ENCODE data around the gene COPRS. TPM values are rescaled to one million over a fixed set of nuclear protein-coding genes. Genes with fewer than 3 reads are reported as not detected.

The COPRS gene
- total and polyA plus RNA-seq, 2 of the 8 experiments (the other 6 are each of a cell fraction or from before 2014, with no cell fraction given), result 40.9 to 49.3 TPM

- POLR2A ChIA-PET (ENCODE audit: partially characterized antibody), result interaction anchor here (1.2 kb wide), 1 partner anchor 47 kb away, joined by 4 read pairs; no protein-coding TSS in a partner anchor
- no peaks in the 10 kb centered on the region for H3K23me2 ChIP-seq (ENCODE audit: low read depth, low read length)
- CTCF ChIA-PET (ENCODE audit: partially characterized antibody), result interaction anchor here (1.1 to 2.2 kb wide), 4 partner anchors 9 to 302 kb away, joined by 3 to 7 read pairs (median 5); no protein-coding TSS in a partner anchor
- no peak overlapping the region for H2BK12ac ChIP-seq (ENCODE audit: low read depth, low read length)
- no peak overlapping the region for H2BK5ac ChIP-seq (ENCODE audit: low read depth, low read length)
- no peak overlapping the region for H2AK5ac ChIP-seq (ENCODE audit: low read depth, low read length)
- H4K8ac ChIP-seq (ENCODE audit: extremely low read depth, insufficient read depth, low read length), result no peak overlapping the region
- H2BK20ac ChIP-seq (ENCODE audit: low read length), result no peak overlapping the region
- no peak overlapping the region for H3K27ac ChIP-seq (ENCODE audit: low read depth, low read length)
- no peaks in the 10 kb centered on the region for H4K20me1 ChIP-seq (replicated peaks in 1 of 2; ENCODE audit: control insufficient read depth in 1 of 2, insufficient read depth in 2 of 2, low read length in 2 of 2)
- no peak overlapping the region for H3K4me3 ChIP-seq (ENCODE audit: extremely low read depth in 1 of 4, insufficient read depth in 2 of 4, low read depth in 3 of 4, low read length in 4 of 4)
- H2BK15ac ChIP-seq (ENCODE audit: low read length), result no peak overlapping the region
- H3K4ac ChIP-seq (replicated peaks; ENCODE audit: insufficient read length, low read depth, low read length), result no peak overlapping the region
- H3K27me3 ChIP-seq (replicated peaks in 1 of 4; ENCODE audit: control insufficient read depth in 3 of 4, extremely low read depth in 1 of 4, insufficient read depth in 3 of 4, low read length in 3 of 4), result no peaks in the 10 kb centered on the region
- H3K4me2 ChIP-seq (ENCODE audit: insufficient read depth in 1 of 2, low read depth in 2 of 2, low read length in 2 of 2), result no peak overlapping the region
- H3K4me1 ChIP-seq (replicated peaks in 1 of 4; ENCODE audit: control insufficient read depth in 3 of 4, insufficient read depth in 4 of 4, low read length in 3 of 4), result no peaks in the 10 kb centered on the region
- no peak overlapping the region for H3K18ac ChIP-seq (ENCODE audit: extremely low read depth, low read length)
- DNase-seq (ENCODE audit: low read depth in 1 of 2, low spot score in 2 of 2) (no peak), FAIRE-seq (no peak)
- H3K36me3 ChIP-seq (ENCODE audit: control insufficient read depth in 2 of 4, insufficient read depth in 4 of 4, low read length in 3 of 4), result no peaks in the 10 kb centered on the region
- 84% methylated on average over 9 of the region's 9 CpGs; no CpG with 5 or more reads in 1 of the 2 experiments for WGBS, 2 experiments (ENCODE audit: extremely low coverage in 1 of 2, insufficient coverage in 1 of 2, insufficient read length in 1 of 2, insufficient replicate concordance in 2 of 2, low coverage in 1 of 2, low lambda C conversion rate in 2 of 2, missing lambda C conversion rate in 1 of 2)
- H3K23ac ChIP-seq (ENCODE audit: insufficient read length), result no peak overlapping the region
- H3K9me3 ChIP-seq (ENCODE audit: insufficient read depth in 2 of 2, low read depth in 1 of 2, low read length in 1 of 2), result no peaks in the 10 kb centered on the region
- H4K91ac ChIP-seq (replicated peaks; ENCODE audit: insufficient read length, low read length), result no peak overlapping the region
- no peaks in the 10 kb centered on the region for H3K79me1 ChIP-seq (ENCODE audit: low read depth, low read length)
- H2BK120ac ChIP-seq (replicated peaks; ENCODE audit: low read depth, low read length), result no peak overlapping the region
- no peaks in the 10 kb centered on the region for H3K79me2 ChIP-seq (ENCODE audit: control insufficient read depth in 1 of 2, insufficient read depth in 2 of 2, low read length in 2 of 2)
- no peak overlapping the region for H4K5ac ChIP-seq (ENCODE audit: insufficient read length, low read depth, low read length)
- no peak overlapping the region for H3K9ac ChIP-seq (replicated peaks in 1 of 4; ENCODE audit: extremely low read depth in 1 of 4, low read depth in 3 of 4, low read length in 3 of 4)
- no peak overlapping the region for H3K56ac ChIP-seq (replicated peaks; ENCODE audit: insufficient read length, low read depth, low read length)
- no peak overlapping the region for H2AFZ ChIP-seq (ENCODE audit: low read length)
- H3K14ac ChIP-seq (ENCODE audit: insufficient read length), result no peak overlapping the region
- no peak for TF ChIP-seq YY1 (IDR thresholded peaks at IDR 0.05; ENCODE audit: low read depth, low read length)
- TF ChIP-seq E2F6 (IDR thresholded peaks at IDR 0.05), result no peak
- no peak for TF ChIP-seq TCF12 (IDR thresholded peaks at IDR 0.05; ENCODE audit: low read depth, low read length)
- TF ChIP-seq HDAC6 (IDR thresholded peaks at IDR 0.05; ENCODE audit: low read depth, low read length), result no peak
- TF ChIP-seq TAF1 (IDR thresholded peaks at IDR 0.05; ENCODE audit: low read depth, low read length), result no peak
- TF ChIP-seq ASH2L (IDR thresholded peaks at IDR 0.05; ENCODE audit: low read length), result no peak
Measured at GRCh38 chr17:31832746-31833145, 26.3 kb downstream of the COPRS start.
